NT2/D1 (cell line): ENCODE results near the gene ATP8B1.
A peak's percentile ranks its signal among the peaks of the same experiment; 100 is the strongest.
"Not testable (repeated sequence)": the region's sequence is repeated elsewhere in the genome, so short reads cannot be mapped to it uniquely, and the experiment has no call there.

Experiments used
- DNase-seq: peaks from one replicate; pipeline ENCODE4 v3.0.0-alpha.2; 2011; ENCODE audit warnings: low read depth, low spot score
- H3K27me3 ChIP-seq: 2 replicates; pipeline ENCODE4 v1.6.0; 2011; ENCODE audit warnings: mild to moderate bottlenecking; ENCODE audit not compliant: insufficient read length, insufficient read depth
- H3K36me3 ChIP-seq: 2 replicates; pipeline ENCODE4 v1.6.1; 2011; ENCODE audit warnings: mild to moderate bottlenecking, low read length, mixed read lengths; ENCODE audit not compliant: insufficient read depth, insufficient read length
- H3K4me1 ChIP-seq: 2 replicates; pipeline ENCODE4 v1.5.1; 2011; ENCODE audit not compliant: insufficient read depth, insufficient read length
- H3K4me3 ChIP-seq: 2 replicates; pipeline ENCODE4 v1.5.1; 2011; ENCODE audit warnings: low read depth; ENCODE audit not compliant: insufficient read length
- H3K9ac ChIP-seq: 2 replicates; pipeline ENCODE4 v1.6.0; 2011; ENCODE audit warnings: low read depth; ENCODE audit not compliant: insufficient read length
- H3K9me3 ChIP-seq: 2 replicates; pipeline ENCODE4 v1.5.1; 2011; ENCODE audit warnings: mild to moderate bottlenecking, low read length; ENCODE audit not compliant: insufficient read depth
- SUZ12 ChIP-seq: IDR thresholded peaks from 2 replicates; pipeline ENCODE4 v1.6.1; 2011; ENCODE audit not compliant: insufficient read length, insufficient read depth; ENCODE audit errors: extremely low read depth
- YY1 ChIP-seq: IDR thresholded peaks from 2 replicates; pipeline ENCODE4 v1.6.1; 2011; ENCODE audit not compliant: insufficient read length, insufficient read depth
- ZNF274 ChIP-seq: IDR thresholded peaks from 2 replicates; pipeline ENCODE4 v1.6.1; 2011; ENCODE audit warnings: mild to moderate bottlenecking, low read depth, low read length

The ATP8B1 gene

GRCh38 chr18:57803103-57803969 lies at the start of gene ATP8B1:
Gene ATP8B1 (minus strand): TSS chr18:57803315. CDS start chr18:57731807, 71,508 bp downstream.
- peak; percentile 59 for TF ChIP-seq SUZ12
- no peak for TF ChIP-seq YY1
- TF ChIP-seq ZNF274: no peak
- peaks cover 70% of the 10 kb centered on the region for H3K27me3 ChIP-seq
- no peaks in the 10 kb centered on the region for H3K36me3 ChIP-seq
- peak within 1 kb of the TSS; percentile 67 for H3K9ac ChIP-seq
- H3K9me3 ChIP-seq: no peaks in the 10 kb centered on the region
- peak within 1 kb of the TSS; percentile 46 for H3K4me3 ChIP-seq
- H3K4me1 ChIP-seq: peaks cover 2% of the 10 kb centered on the region
- DNase-seq: no peak

GRCh38 chr18:57850063-57850462 lies 46.9 kb upstream of the ATP8B1 start:
- Histone ChIP-seq H3K4me1 (no peaks in the 10 kb centered on the region), H3K9me3 (no peaks in the 10 kb centered on the region), H3K4me3 (no peak overlapping the region), H3K36me3 (no peaks in the 10 kb centered on the region), H3K9ac (no peak overlapping the region), H3K27me3 (no peaks in the 10 kb centered on the region)
- no peak for DNase-seq
- TF ChIP-seq YY1 (no peak), ZNF274 (no peak), SUZ12 (no peak)

GRCh38 chr18:57848374-57848773 lies 45.3 kb upstream of the ATP8B1 start:
- H3K27me3 ChIP-seq, H3K4me3 ChIP-seq, DNase-seq, H3K9me3 ChIP-seq, H3K4me1 ChIP-seq, H3K9ac ChIP-seq, H3K36me3 ChIP-seq: not testable (repeated sequence)

- not testable (repeated sequence) for H3K27me3 ChIP-seq, DNase-seq, H3K9me3 ChIP-seq, H3K4me3 ChIP-seq, H3K4me1 ChIP-seq, H3K9ac ChIP-seq, H3K36me3 ChIP-seq
These were observed 44.3 kb upstream of the ATP8B1 start for GRCh38 chr18:57847431-57847830.

GRCh38 chr18:57846258-57846657 lies 43.1 kb upstream of the ATP8B1 start:
- Histone ChIP-seq H3K4me1 (no peaks in the 10 kb centered on the region), H3K9me3 (no peaks in the 10 kb centered on the region), H3K27me3 (no peaks in the 10 kb centered on the region), H3K36me3 (no peaks in the 10 kb centered on the region), H3K9ac (no peak overlapping the region), H3K4me3 (no peak overlapping the region)
- no peak for DNase-seq
- no peak for TF ChIP-seq YY1
- TF ChIP-seq SUZ12: no peak
- TF ChIP-seq ZNF274: no peak

- Histone ChIP-seq H3K27me3 (no peaks in the 10 kb centered on the region), H3K4me3 (no peak overlapping the region), H3K36me3 (no peaks in the 10 kb centered on the region), H3K4me1 (no peaks in the 10 kb centered on the region), H3K9ac (no peak overlapping the region), H3K9me3 (no peaks in the 10 kb centered on the region)
- TF ChIP-seq ZNF274: no peak
- TF ChIP-seq YY1: no peak
- no peak for TF ChIP-seq SUZ12
- DNase-seq: no peak
These were observed 42.5 kb upstream of the ATP8B1 start for GRCh38 chr18:57845605-57846074.

- no peak for TF ChIP-seq SUZ12
- TF ChIP-seq YY1: no peak
- H3K4me1 ChIP-seq: no peaks in the 10 kb centered on the region
These were observed 41.2 kb upstream of the ATP8B1 start for GRCh38 chr18:57844319-57844718.

GRCh38 chr18:57843386-57843785 lies 40.3 kb upstream of the ATP8B1 start:
- TF ChIP-seq YY1: no peak
- no peak for TF ChIP-seq ZNF274
- TF ChIP-seq SUZ12: no peak
- no peak overlapping the region for H3K9ac ChIP-seq
- H3K36me3 ChIP-seq: no peaks in the 10 kb centered on the region
- no peak overlapping the region for H3K4me3 ChIP-seq
- no peaks in the 10 kb centered on the region for H3K27me3 ChIP-seq
- no peaks in the 10 kb centered on the region for H3K9me3 ChIP-seq
- no peak for DNase-seq
- no peaks in the 10 kb centered on the region for H3K4me1 ChIP-seq

More at GRCh38 chr18:57844319-57844718, 41.2 kb upstream of the ATP8B1 start:
- Histone ChIP-seq H3K4me3 (no peak overlapping the region), H3K9me3 (no peaks in the 10 kb centered on the region), H3K27me3 (no peaks in the 10 kb centered on the region), H3K36me3 (no peaks in the 10 kb centered on the region), H3K9ac (no peak overlapping the region)
- DNase-seq: no peak
